ENCODE results near the gene SKI. TPM values are rescaled to one million over a fixed set of nuclear protein-coding genes. Genes with fewer than 3 reads are reported as not detected.

SKI gene
- total RNA-seq, 1 donor from 2014 or later, result 90.0 TPM

DNA sequence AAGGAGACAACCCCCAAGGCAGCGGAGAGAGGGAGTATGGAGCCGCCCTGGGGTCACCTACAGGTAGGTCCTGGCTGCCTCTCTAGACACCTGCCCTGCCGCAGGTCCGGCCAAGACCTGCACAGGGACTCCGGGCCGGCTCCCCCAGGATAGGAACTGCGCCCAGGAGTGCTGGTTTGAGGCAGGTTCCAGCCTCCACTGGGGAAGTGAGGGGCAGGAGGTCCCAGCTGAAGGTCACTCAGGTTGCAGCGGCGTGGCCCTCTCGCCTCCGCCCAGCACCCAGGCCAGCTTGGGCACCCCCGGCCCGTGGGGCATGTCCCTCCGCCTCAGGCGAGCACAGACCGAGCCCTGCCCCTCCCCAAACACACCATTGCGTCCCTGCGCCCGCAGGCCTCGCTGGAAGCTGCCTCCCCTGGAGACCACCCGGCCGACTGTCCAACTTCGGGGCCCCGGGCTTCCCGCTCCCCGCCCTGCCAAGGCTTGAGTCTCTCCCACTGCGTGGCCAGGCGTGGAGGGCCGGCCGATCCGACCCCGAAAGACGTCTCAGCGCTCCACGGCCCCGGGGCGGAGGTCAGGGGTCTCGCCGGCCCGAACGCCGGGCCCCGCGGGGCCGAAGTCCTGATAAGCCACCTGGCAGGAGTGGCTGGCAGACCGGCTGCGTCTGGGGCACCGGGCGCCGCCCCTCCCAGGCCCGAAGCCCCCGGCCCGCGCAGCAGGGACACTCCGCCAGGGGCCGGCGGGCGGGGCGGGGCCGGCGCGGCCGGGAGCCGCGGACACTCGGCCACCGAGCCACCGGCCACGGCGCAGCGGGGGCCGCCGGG is 1.4 kb upstream of the SKI start:
- Histone ChIP-seq H3K4me3 (peak overlapping the region; percentile 61), H3K27me3 (ENCODE audit: low read depth) (no peaks in the 10 kb centered on the region), H3K4me1 (peaks cover 34% of the 10 kb centered on the region), H3K36me3 (no peaks in the 10 kb centered on the region), H3K9me3 (no peaks in the 10 kb centered on the region), H3K27ac (peak overlapping the region; percentile 98)
- TF ChIP-seq, protein P1, sequence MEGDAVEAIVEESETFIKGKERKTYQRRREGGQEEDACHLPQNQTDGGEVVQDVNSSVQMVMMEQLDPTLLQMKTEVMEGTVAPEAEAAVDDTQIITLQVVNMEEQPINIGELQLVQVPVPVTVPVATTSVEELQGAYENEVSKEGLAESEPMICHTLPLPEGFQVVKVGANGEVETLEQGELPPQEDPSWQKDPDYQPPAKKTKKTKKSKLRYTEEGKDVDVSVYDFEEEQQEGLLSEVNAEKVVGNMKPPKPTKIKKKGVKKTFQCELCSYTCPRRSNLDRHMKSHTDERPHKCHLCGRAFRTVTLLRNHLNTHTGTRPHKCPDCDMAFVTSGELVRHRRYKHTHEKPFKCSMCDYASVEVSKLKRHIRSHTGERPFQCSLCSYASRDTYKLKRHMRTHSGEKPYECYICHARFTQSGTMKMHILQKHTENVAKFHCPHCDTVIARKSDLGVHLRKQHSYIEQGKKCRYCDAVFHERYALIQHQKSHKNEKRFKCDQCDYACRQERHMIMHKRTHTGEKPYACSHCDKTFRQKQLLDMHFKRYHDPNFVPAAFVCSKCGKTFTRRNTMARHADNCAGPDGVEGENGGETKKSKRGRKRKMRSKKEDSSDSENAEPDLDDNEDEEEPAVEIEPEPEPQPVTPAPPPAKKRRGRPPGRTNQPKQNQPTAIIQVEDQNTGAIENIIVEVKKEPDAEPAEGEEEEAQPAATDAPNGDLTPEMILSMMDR (IDR thresholded peaks at IDR 0.05), result no peak
- intact Hi-C loops (cut with DNase I), result no loop called here
- ATAC-seq (peak; percentile 0 to 2), DNase-seq (peak; percentile 63)

DNA sequence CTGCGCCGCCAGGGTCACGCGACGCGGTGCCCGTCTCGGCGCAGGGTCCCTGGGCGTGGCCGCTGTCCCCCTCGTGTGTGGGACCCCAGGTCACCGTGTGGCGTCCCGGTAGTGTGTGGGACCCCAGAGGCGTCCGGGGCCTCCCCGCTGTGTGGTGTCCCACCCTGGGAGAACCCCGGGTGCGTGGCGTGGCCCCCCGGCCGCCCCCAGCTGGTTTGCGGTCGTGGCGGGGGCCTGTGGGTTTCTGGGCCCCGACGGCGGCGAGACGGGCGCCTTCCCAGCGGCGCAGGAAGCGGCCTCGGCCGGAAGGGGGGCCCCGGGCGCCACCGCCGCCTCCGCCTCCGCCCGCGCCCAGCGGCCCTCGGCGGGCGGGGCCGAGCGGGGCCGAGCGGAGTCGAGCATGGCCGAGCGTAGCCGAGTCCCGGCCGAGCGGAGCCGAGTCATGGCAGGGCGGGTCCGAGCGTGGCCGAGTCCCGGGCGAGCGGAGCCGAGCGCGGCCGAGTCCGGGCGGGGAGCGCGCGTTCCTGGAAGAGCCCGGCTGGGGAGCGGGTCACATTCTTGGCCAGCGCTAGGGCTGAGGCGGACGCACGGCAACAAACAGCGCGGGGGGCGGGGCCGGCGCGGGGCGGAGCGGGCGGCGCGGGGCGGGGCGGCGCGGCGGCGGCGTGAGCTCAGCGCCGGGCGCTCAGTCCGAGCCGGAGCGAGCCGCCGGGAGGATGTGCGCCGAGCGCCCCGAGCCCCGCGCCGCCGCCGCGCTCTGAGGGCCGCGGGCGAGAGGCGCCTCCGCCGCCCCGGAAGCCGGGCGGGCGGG is 568 bp upstream of the SKI start:
- peaks cover 42% of the 10 kb centered on the region for H3K4me1 ChIP-seq
- DNase-seq, result peak; percentile 97
- intact Hi-C loops (cut with DNase I), result no loop called here

DNA sequence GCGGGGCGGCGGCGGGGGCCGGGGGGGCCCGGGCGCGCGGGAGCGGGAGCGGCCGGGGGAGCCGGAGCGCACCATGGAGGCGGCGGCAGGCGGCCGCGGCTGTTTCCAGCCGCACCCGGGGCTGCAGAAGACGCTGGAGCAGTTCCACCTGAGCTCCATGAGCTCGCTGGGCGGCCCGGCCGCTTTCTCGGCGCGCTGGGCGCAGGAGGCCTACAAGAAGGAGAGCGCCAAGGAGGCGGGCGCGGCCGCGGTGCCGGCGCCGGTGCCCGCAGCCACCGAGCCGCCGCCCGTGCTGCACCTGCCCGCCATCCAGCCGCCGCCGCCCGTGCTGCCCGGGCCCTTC is 546 bp downstream of the SKI start:
- ATAC-seq (no peak), DNase-seq (peak; percentile 68)
- Histone ChIP-seq H3K36me3 (no peaks in the 10 kb centered on the region), H3K27me3 (ENCODE audit: low read depth) (no peaks in the 10 kb centered on the region), H3K27ac (peak overlapping the region; percentile 89), H3K9me3 (no peaks in the 10 kb centered on the region), H3K4me1 (peaks cover 52% of the 10 kb centered on the region), H3K4me3 (peak overlapping the region; percentile 64)
- intact Hi-C loops (cut with DNase I), result no loop called here
- TF ChIP-seq, protein P1 (IDR thresholded peaks at IDR 0.05), result no peak

More for the DNA sequence above, 568 bp upstream of the SKI start:
- TF ChIP-seq, protein P1 (IDR thresholded peaks at IDR 0.05), result no peak
- Histone ChIP-seq H3K27ac (peak overlapping the region; percentile 98), H3K9me3 (no peaks in the 10 kb centered on the region), H3K36me3 (no peaks in the 10 kb centered on the region), H3K27me3 (ENCODE audit: low read depth) (no peaks in the 10 kb centered on the region), H3K4me3 (peak overlapping the region; percentile 61)
- peak; percentile 91 to 95 for ATAC-seq

DNA sequence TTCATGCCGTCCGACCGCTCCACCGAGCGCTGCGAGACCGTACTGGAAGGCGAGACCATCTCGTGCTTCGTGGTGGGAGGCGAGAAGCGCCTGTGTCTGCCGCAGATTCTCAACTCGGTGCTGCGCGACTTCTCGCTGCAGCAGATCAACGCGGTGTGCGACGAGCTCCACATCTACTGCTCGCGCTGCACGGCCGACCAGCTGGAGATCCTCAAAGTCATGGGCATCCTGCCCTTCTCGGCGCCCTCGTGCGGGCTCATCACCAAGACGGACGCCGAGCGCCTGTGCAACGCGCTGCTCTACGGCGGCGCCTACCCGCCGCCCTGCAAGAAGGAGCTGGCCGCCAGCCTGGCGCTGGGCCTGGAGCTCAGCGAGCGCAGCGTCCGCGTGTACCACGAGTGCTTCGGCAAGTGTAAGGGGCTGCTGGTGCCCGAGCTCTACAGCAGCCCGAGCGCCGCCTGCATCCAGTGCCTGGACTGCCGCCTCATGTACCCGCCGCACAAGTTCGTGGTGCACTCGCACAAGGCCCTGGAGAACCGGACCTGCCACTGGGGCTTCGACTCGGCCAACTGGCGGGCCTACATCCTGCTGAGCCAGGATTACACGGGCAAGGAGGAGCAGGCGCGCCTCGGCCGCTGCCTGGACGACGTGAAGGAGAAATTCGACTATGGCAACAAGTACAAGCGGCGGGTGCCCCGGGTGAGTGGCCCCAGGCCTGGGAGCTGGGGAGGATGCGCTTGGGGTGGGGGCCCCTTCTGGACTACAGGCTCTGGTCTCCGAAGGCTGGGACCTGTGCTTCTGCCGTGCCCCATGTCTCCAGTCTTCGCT is 1.1 kb downstream of the SKI start:
- Histone ChIP-seq H3K27ac (peak overlapping the region; percentile 89), H3K9me3 (no peaks in the 10 kb centered on the region), H3K4me1 (peaks cover 52% of the 10 kb centered on the region), H3K27me3 (ENCODE audit: low read depth) (no peaks in the 10 kb centered on the region), H3K4me3 (peak overlapping the region; percentile 64), H3K36me3 (no peaks in the 10 kb centered on the region)
- TF ChIP-seq, protein P1 (IDR thresholded peaks at IDR 0.05), result no peak
- ATAC-seq (peak; percentile 1 to 4), DNase-seq (peak; percentile 84)
- intact Hi-C loops (cut with DNase I), result no loop called here

All from lower lobe of right lung (tissue), 2 donors.